ENCODE results near the gene CCR1.

GRCh38 chr3:46222435-46223161 is 14.5 kb upstream of the CCR1 start:
- TF ChIP-seq CTCF (conservative IDR thresholded peaks at IDR 0.05; ENCODE audit: low read depth in 2 of 2) (no peak), POLR2AphosphoS5 (IDR thresholded peaks at IDR 0.05; ENCODE audit: low read depth) (no peak), ZNF331 (CRISPR knock-in tag; IDR thresholded peaks at IDR 0.05; ENCODE audit: low read depth) (no peak), NANOG (IDR thresholded peaks at IDR 0.05; ENCODE audit: borderline replicate concordance) (no peak), EZH2 (IDR thresholded peaks at IDR 0.05; ENCODE audit: low read depth, unreplicated experiment) (no peak), CREB1 (CRISPR knock-in tag; IDR thresholded peaks at IDR 0.05; ENCODE audit: low read depth) (no peak), ZNF114 (CRISPR knock-in tag; IDR thresholded peaks at IDR 0.05) (no peak), JUNB (IDR thresholded peaks at IDR 0.05; ENCODE audit: unreplicated experiment) (no peak)
